ENCODE measurements around the gene FGF12.

The FGF12 gene

GRCh38 chr3:192219926-192220325 is 507.4 kb downstream of the FGF12 start:
- in situ Hi-C loops (cut with MboI; ENCODE audit: low sequenced_read_pairs, unreplicated experiment): no loop called here
- TF ChIP-seq, protein P1, sequence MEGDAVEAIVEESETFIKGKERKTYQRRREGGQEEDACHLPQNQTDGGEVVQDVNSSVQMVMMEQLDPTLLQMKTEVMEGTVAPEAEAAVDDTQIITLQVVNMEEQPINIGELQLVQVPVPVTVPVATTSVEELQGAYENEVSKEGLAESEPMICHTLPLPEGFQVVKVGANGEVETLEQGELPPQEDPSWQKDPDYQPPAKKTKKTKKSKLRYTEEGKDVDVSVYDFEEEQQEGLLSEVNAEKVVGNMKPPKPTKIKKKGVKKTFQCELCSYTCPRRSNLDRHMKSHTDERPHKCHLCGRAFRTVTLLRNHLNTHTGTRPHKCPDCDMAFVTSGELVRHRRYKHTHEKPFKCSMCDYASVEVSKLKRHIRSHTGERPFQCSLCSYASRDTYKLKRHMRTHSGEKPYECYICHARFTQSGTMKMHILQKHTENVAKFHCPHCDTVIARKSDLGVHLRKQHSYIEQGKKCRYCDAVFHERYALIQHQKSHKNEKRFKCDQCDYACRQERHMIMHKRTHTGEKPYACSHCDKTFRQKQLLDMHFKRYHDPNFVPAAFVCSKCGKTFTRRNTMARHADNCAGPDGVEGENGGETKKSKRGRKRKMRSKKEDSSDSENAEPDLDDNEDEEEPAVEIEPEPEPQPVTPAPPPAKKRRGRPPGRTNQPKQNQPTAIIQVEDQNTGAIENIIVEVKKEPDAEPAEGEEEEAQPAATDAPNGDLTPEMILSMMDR (IDR thresholded peaks at IDR 0.05; ENCODE audit: borderline replicate concordance, control extremely low read depth, extremely low read depth, insufficient read depth, missing control alignments): no peak
- no peak for DNase-seq (ENCODE audit: low spot score)

GRCh38 chr3:192216067-192216466 is 511.3 kb downstream of the FGF12 start:
- TF ChIP-seq, protein P1 (IDR thresholded peaks at IDR 0.05; ENCODE audit: borderline replicate concordance, control extremely low read depth, extremely low read depth, insufficient read depth, missing control alignments): no peak
- no peak for DNase-seq (ENCODE audit: low spot score)
- in situ Hi-C loops (cut with MboI; ENCODE audit: low sequenced_read_pairs, unreplicated experiment): no loop called here

- TF ChIP-seq, protein P1 (IDR thresholded peaks at IDR 0.05; ENCODE audit: borderline replicate concordance, control extremely low read depth, extremely low read depth, insufficient read depth, missing control alignments): no peak
- in situ Hi-C loops (cut with MboI; ENCODE audit: low sequenced_read_pairs, unreplicated experiment): no loop called here
Measured at GRCh38 chr3:192212979-192213378, 514.4 kb downstream of the FGF12 start.

GRCh38 chr3:192212335-192212734 is 515.0 kb downstream of the FGF12 start:
- in situ Hi-C loops (cut with MboI; ENCODE audit: low sequenced_read_pairs, unreplicated experiment): no loop called here
- no peak for DNase-seq (ENCODE audit: low spot score)
- TF ChIP-seq, protein P1 (IDR thresholded peaks at IDR 0.05; ENCODE audit: borderline replicate concordance, control extremely low read depth, extremely low read depth, insufficient read depth, missing control alignments): no peak

More at GRCh38 chr3:192212979-192213378, 514.4 kb downstream of the FGF12 start:
- no peak for DNase-seq (ENCODE audit: low spot score)

GRCh38 chr3:192207651-192208050 is 519.7 kb downstream of the FGF12 start:
- TF ChIP-seq, protein P1 (IDR thresholded peaks at IDR 0.05; ENCODE audit: borderline replicate concordance, control extremely low read depth, extremely low read depth, insufficient read depth, missing control alignments): no peak
- in situ Hi-C loops (cut with MboI; ENCODE audit: low sequenced_read_pairs, unreplicated experiment): no loop called here
- DNase-seq (ENCODE audit: low spot score): no peak

- DNase-seq (ENCODE audit: low spot score): no peak
- in situ Hi-C loops (cut with MboI; ENCODE audit: low sequenced_read_pairs, unreplicated experiment): no loop called here
- TF ChIP-seq, protein P1 (IDR thresholded peaks at IDR 0.05; ENCODE audit: borderline replicate concordance, control extremely low read depth, extremely low read depth, insufficient read depth, missing control alignments): no peak
Measured at GRCh38 chr3:192207239-192207638, 520.1 kb downstream of the FGF12 start.

DNA sequence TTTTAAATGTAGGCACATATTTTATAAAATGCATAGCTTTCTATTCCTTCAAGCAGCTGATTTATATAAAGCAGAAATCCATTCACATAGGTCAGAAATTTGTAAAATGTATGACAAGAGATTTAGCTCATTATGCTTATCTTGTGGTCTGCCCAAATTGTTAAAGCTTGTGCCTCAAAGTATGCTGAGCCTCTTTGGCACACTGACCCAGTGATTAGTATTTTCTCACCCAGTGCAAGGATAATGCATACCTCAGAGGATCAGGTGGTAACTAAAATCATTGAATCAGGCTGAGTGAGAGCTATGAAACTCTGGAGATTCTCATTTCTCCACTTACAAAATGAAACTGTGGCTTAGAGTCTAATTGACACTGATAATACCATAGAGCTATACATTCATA is 533.3 kb downstream of the FGF12 start:
- in situ Hi-C loops (cut with MboI; ENCODE audit: low sequenced_read_pairs, unreplicated experiment): no loop called here
- TF ChIP-seq, protein P1 (IDR thresholded peaks at IDR 0.05; ENCODE audit: borderline replicate concordance, control extremely low read depth, extremely low read depth, insufficient read depth, missing control alignments): no peak
- DNase-seq (ENCODE audit: low spot score): no peak
